NCI-H1092 (cell line): ENCODE data around the gene DHRS7C.
"Not testable (repeated sequence)": the region's sequence is repeated elsewhere in the genome, so short reads cannot be mapped to it uniquely, and the experiment has no call there.

Experiments
- DNase-seq: peaks from one replicate; lab custom pipeline; 2025; lab: John Stamatoyannopoulos, UW

Gene DHRS7C

GRCh38 chr17:9810100-9810949, 18.9 kb upstream of the DHRS7C start:
- no peak for DNase-seq

GRCh38 chr17:9809409-9809808, 18.0 kb upstream of the DHRS7C start:
- no peak for DNase-seq

GRCh38 chr17:9806699-9807098, 15.3 kb upstream of the DHRS7C start:
- DNase-seq = no peak

GRCh38 chr17:9805769-9806168, 14.4 kb upstream of the DHRS7C start:
- no peak for DNase-seq

GRCh38 chr17:9802697-9803096, 11.3 kb upstream of the DHRS7C start:
- DNase-seq = no peak

GRCh38 chr17:9802294-9802693, 10.9 kb upstream of the DHRS7C start:
- no peak for DNase-seq

- DNase-seq = no peak
Observed at GRCh38 chr17:9801505-9801904, 10.1 kb upstream of the DHRS7C start.

- DNase-seq = no peak
Observed at GRCh38 chr17:9798724-9799123, 7.3 kb upstream of the DHRS7C start.

GRCh38 chr17:9798008-9798407, 6.6 kb upstream of the DHRS7C start:
- DNase-seq = no peak

- no peak for DNase-seq
Observed at GRCh38 chr17:9792181-9792840, 919 bp upstream of the DHRS7C start.

- no peak for DNase-seq
Observed at GRCh38 chr17:9790316-9790715, 1.1 kb downstream of the DHRS7C start.

GRCh38 chr17:9788601-9789000, 2.8 kb downstream of the DHRS7C start:
- no peak for DNase-seq

GRCh38 chr17:9784544-9784943, 6.8 kb downstream of the DHRS7C start:
- DNase-seq = no peak

- DNase-seq = not testable (repeated sequence)
Observed at GRCh38 chr17:9783465-9783864, 7.9 kb downstream of the DHRS7C start.

- no peak for DNase-seq
Observed at GRCh38 chr17:9783050-9783449, 8.3 kb downstream of the DHRS7C start.

- no peak for DNase-seq
Observed at GRCh38 chr17:9780552-9780951, 10.8 kb downstream of the DHRS7C start.

- DNase-seq = no peak
Observed at GRCh38 chr17:9776911-9777310, 14.5 kb downstream of the DHRS7C start.

- no peak for DNase-seq
Observed at GRCh38 chr17:9772658-9773057, 18.7 kb downstream of the DHRS7C start.

- DNase-seq = no peak
Observed at GRCh38 chr17:9771465-9771864, 19.9 kb downstream of the DHRS7C start.

GRCh38 chr17:9769036-9769695, 22.2 kb downstream of the DHRS7C start:
- DNase-seq = no peak

- DNase-seq = no peak
Observed at GRCh38 chr17:9768381-9768934, 22.9 kb downstream of the DHRS7C start.

- no peak for DNase-seq
Observed at GRCh38 chr17:9767432-9767991, 23.9 kb downstream of the DHRS7C start.
